ENCODE measurements around the gene ATP5PD.
A peak's percentile ranks its signal among the peaks of the same experiment; 100 is the strongest.

ATP5PD gene

DNA sequence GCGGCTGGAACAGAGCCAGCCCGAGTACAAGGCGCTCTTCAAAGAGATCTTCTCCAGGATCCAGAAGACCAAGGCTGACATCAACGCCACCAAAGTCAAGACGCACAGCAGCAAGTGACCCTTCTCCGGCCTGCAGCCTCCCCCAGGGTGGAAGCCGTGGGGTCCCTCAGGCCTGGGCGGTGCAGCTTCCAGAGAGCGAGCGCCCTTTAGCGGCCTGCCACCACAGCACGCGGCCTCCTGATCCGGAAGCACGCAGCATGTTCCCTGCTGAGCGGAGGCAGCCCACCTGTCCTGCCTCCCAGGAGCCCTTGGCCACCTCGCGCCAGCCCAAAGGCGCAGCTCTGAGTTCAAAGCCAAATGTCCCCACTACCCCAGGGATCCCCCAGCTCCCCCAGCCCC is 42.8 kb downstream of the ATP5PD start:
- TF ChIP-seq, protein P1, sequence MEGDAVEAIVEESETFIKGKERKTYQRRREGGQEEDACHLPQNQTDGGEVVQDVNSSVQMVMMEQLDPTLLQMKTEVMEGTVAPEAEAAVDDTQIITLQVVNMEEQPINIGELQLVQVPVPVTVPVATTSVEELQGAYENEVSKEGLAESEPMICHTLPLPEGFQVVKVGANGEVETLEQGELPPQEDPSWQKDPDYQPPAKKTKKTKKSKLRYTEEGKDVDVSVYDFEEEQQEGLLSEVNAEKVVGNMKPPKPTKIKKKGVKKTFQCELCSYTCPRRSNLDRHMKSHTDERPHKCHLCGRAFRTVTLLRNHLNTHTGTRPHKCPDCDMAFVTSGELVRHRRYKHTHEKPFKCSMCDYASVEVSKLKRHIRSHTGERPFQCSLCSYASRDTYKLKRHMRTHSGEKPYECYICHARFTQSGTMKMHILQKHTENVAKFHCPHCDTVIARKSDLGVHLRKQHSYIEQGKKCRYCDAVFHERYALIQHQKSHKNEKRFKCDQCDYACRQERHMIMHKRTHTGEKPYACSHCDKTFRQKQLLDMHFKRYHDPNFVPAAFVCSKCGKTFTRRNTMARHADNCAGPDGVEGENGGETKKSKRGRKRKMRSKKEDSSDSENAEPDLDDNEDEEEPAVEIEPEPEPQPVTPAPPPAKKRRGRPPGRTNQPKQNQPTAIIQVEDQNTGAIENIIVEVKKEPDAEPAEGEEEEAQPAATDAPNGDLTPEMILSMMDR (conservative IDR thresholded peaks at IDR 0.05) = no peak
- TF ChIP-seq ZFX (IDR thresholded peaks at IDR 0.05) = no peak
- no peak overlapping the region for H3K27ac ChIP-seq

- TF ChIP-seq, protein P1 (conservative IDR thresholded peaks at IDR 0.05) = no peak
- TF ChIP-seq ZFX (IDR thresholded peaks at IDR 0.05) = no peak
- no peak overlapping the region for H3K27ac ChIP-seq
Measured at GRCh38 chr17:75003070-75003956, 43.5 kb downstream of the ATP5PD start.

DNA sequence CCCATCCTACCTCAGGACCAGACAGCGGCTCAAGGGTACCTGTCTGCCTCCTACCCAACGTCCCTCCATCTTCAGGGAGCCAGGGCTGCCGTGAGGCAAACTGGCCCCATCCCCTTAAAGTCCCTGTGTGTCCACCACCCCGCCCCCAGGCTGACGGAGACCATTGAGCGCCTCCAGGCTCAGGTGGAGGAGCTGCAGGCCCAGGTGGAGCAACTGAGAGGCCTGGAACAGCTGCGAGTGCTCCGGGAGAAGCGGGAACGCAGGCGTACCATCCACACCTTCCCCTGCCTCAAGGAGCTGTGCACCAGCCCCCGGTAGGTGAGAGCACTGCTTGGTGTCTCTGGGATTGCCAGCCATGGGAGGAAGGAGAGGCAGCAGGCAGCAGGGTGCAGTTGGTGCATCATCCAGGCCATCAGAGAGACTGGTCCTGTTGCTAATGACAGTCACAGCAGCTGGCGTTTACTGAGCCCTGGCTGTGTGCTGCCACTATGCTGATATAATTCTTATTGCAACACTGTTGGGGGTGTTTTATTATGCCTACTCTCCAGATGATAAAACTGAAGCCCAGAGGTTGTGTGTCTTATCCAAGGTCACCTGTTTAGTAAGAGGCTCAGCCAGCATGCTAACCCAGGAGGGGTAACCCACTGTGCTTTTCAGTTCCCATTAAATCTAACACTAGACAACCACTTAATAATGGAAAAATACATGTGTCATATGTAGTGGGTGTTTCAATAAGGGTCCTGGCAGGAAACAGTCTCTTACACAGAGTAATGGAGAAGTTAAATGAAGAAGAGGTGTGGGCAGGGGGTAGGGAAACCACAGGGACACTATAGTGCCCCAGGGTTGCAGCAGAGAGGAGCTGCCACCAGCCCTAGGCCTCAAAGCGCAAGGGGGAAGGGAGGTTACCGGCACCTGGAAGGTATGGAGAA is 44.6 kb downstream of the ATP5PD start:
- H3K27ac ChIP-seq = no peak overlapping the region
- TF ChIP-seq, protein P1 (conservative IDR thresholded peaks at IDR 0.05) = no peak
- TF ChIP-seq ZFX (IDR thresholded peaks at IDR 0.05) = no peak

DNA sequence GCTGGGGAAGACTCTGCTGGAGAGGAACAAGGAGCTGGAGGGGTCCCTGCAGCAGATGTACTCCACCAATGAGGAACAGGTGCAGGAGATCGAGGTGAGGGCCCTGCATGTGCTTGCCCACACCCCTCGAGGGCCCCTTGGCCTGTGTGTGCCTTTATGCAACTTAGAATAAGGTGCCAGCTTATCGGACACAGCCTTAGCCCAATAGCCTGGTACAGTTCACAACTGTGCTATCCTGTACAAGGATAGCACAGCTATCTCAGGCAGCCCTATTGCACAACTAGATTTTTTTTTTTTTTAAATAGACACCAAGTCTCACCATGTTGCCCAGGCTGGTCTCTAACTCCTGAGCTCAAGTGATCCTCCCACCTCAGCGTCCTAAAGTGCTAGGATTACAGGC is 47.2 kb downstream of the ATP5PD start:
- no peak overlapping the region for H3K27ac ChIP-seq
- TF ChIP-seq ZFX (IDR thresholded peaks at IDR 0.05) = no peak
- TF ChIP-seq, protein P1 (conservative IDR thresholded peaks at IDR 0.05) = no peak

DNA sequence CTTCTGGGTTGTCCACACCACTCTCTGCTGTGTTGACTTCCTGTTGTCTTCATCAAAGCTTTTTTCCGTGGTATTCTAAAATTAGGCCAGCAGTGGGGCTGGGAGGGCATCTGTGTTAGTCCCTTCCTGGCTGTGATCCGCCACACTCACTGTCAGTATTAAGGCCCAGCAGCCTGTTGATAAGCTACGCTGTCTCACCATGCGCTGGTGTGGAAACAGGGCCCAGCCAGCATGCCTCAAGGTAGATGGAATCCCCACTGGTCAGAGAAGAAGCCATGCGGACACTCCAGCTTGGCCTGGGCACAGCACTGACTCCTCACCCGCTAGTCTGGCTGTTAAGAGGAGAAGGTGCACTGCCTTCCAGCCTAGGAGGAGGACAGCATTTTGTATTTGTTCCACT is 48.0 kb downstream of the ATP5PD start:
- no peak overlapping the region for H3K27ac ChIP-seq
- TF ChIP-seq, protein P1 (conservative IDR thresholded peaks at IDR 0.05) = no peak
- no peak for TF ChIP-seq ZFX (IDR thresholded peaks at IDR 0.05)

GRCh38 chr17:74995847-74996246 is 50.9 kb downstream of the ATP5PD start:
- TF ChIP-seq ZFX (IDR thresholded peaks at IDR 0.05) = no peak
- TF ChIP-seq, protein P1 (conservative IDR thresholded peaks at IDR 0.05) = no peak
- H3K27ac ChIP-seq = no peak overlapping the region

DNA sequence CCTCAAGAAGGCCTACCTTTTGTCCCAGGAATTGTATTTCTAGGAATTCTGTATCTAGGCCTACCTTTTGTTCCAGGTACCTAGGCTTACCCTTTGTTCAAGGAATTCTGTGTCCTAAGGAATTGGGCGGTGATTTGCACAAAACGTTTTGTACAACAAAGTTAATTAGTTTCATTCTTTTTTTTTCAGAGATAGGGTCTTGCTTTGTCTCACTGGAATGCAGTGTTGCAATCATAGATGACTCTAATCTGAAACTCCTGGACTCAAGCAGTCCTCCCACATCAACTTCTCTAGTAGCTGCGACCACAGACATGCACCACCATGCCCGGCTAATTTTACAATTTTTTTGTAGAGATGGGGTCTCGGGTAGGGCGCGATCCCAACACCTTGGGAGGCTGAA is 52.3 kb downstream of the ATP5PD start:
- no peak for TF ChIP-seq ZFX (IDR thresholded peaks at IDR 0.05)
- H3K27ac ChIP-seq = peak overlapping the region; percentile 81

Measured in C4-2B (cell line).